Sciatic nerve (tissue), 2 donors: Measurements from ENCODE around the gene UBXN1. TPM values are rescaled to one million over a fixed set of nuclear protein-coding genes. Genes with fewer than 3 reads are reported as not detected.
"Not testable (repeated sequence)": the region's sequence is repeated elsewhere in the genome, so short reads cannot be mapped to it uniquely, and the experiment has no call there.

ENCODE experiments used
- ATAC-seq: fragments of 200-7000 bp; cut with Tn5 transposase; one replicate; pipeline ENCODE4 v1.9.1; 2020; ENCODE audit warnings: mild to moderate bottlenecking, moderate library complexity
- DNase-seq: peaks from one replicate; pipeline ENCODE4 v3.0.0-alpha.2; 2020; ENCODE audit warnings: low spot score
- intact Hi-C: fragments of 100-400 bp; cut with DNase I; formaldehyde crosslinking; loops from one replicate; pipeline ENCODE4 v1.14.2; 2022
- total RNA-seq: library from RNA; stranded (reverse); fragmentation: NEBNext Ultra II Directional; extraction: Animal tissue kit (Norgen Biotek cat#: 25700); gene quantifications from one replicate; pipeline ENCODE4 v1.2.1, GENCODE V29; 2021
- donor health status: DM: no; HTN: no; CAD: no.
- donor health status: DM: no; HTN: no; CAD: no.

The UBXN1 gene
- total RNA-seq, 1 donor from 2014 or later = 79.6 TPM

- DNase-seq, ATAC-seq, intact Hi-C loops: not testable (repeated sequence)
These were observed 28.6 kb downstream of the UBXN1 start for GRCh38 chr11:62650283-62650682.

- no peak for DNase-seq
- ATAC-seq = no peak
- intact Hi-C loops = no loop called here
These were observed 29.4 kb downstream of the UBXN1 start for GRCh38 chr11:62649486-62649885.

GRCh38 chr11:62648967-62649364 lies 29.9 kb downstream of the UBXN1 start:
- ATAC-seq (no peak), DNase-seq (no peak)
- intact Hi-C loops = no loop called here

GRCh38 chr11:62648185-62648966 lies 30.5 kb downstream of the UBXN1 start:
- intact Hi-C loops = no loop called here
- no peak for DNase-seq
- no peak for ATAC-seq

GRCh38 chr11:62647609-62648005 lies 31.3 kb downstream of the UBXN1 start:
- intact Hi-C loops = no loop called here
- no peak for ATAC-seq

GRCh38 chr11:62646825-62647608 lies 31.9 kb downstream of the UBXN1 start:
- DNase-seq (no peak), ATAC-seq (peak; percentile 2)
- intact Hi-C loops = no loop called here

More at GRCh38 chr11:62647609-62648005, 31.3 kb downstream of the UBXN1 start:
- no peak for DNase-seq

- ATAC-seq (peak; percentile 99), DNase-seq (peak; percentile 100)
- intact Hi-C loops = no loop called here
These were observed 32.7 kb downstream of the UBXN1 start, which contains the start of gene GANAB for GRCh38 chr11:62645946-62646824. Gene GANAB, minus strand, starts transcription at chr11:62646613. Its CDS starts 14 bp downstream, at chr11:62646599.

- ATAC-seq (no peak), DNase-seq (no peak)
- intact Hi-C loops = no loop called here
These were observed 33.3 kb downstream of the UBXN1 start for GRCh38 chr11:62645671-62645945.

- ATAC-seq (no peak), DNase-seq (no peak)
- intact Hi-C loops = no loop called here
These were observed 34.7 kb downstream of the UBXN1 start for GRCh38 chr11:62644220-62644619.

- DNase-seq (no peak), ATAC-seq (no peak)
- intact Hi-C loops = no loop called here
These were observed 46.4 kb downstream of the UBXN1 start for GRCh38 chr11:62632492-62632891.

- DNase-seq (no peak), ATAC-seq (no peak)
- intact Hi-C loops = no loop called here
These were observed 51.2 kb downstream of the UBXN1 start for GRCh38 chr11:62627713-62628112.

Other genes starting within 250 kb of the UBXN1 start
- gene AHNAK, start 132.3 kb downstream of the UBXN1 start, total RNA-seq = 2,773 TPM
- 811 TPM for gene EEF1G, start 105.2 kb downstream of the UBXN1 start, total RNA-seq
- gene TUT1, start 87.5 kb downstream of the UBXN1 start, total RNA-seq = 20.7 TPM
- gene MTA2, start 77.2 kb downstream of the UBXN1 start, total RNA-seq = 86.6 TPM
- gene EML3, start 66.3 kb downstream of the UBXN1 start, total RNA-seq = 113 TPM
- gene ROM1, start 65.8 kb downstream of the UBXN1 start, total RNA-seq = 15.2 TPM
- 38.7 TPM for gene B3GAT3, start 57.1 kb downstream of the UBXN1 start, total RNA-seq
- gene GANAB, start 32.5 kb downstream of the UBXN1 start, total RNA-seq = 219 TPM
- gene INTS5, start 25.8 kb downstream of the UBXN1 start, total RNA-seq = 12.3 TPM
- gene C11orf98, start 13.9 kb downstream of the UBXN1 start, total RNA-seq = 25.1 TPM
- 7.1 TPM for gene CSKMT, start 13.8 kb downstream of the UBXN1 start, total RNA-seq
- 7.1 TPM for gene UQCC3, start 7.4 kb downstream of the UBXN1 start, total RNA-seq
- 4.9 TPM for gene LBHD1, start 6.8 kb downstream of the UBXN1 start, total RNA-seq
- 28.4 TPM for gene LRRN4CL, start 10.5 kb upstream of the UBXN1 start, total RNA-seq
- 44.5 TPM for gene BSCL2, start 28.4 kb upstream of the UBXN1 start, total RNA-seq
- gene GNG3, start 28.6 kb upstream of the UBXN1 start, total RNA-seq = 1.4 TPM
- 51.2 TPM for gene HNRNPUL2, start 48.4 kb upstream of the UBXN1 start, total RNA-seq
- gene TTC9C, start 49.4 kb upstream of the UBXN1 start, total RNA-seq = 30.9 TPM
- 9.8 TPM for gene ZBTB3, start 75.1 kb upstream of the UBXN1 start, total RNA-seq
- gene POLR2G, start 82.5 kb upstream of the UBXN1 start, total RNA-seq = 48.1 TPM
- gene TAF6L, start 92.3 kb upstream of the UBXN1 start, total RNA-seq = 17.8 TPM
- 29.6 TPM for gene TMEM179B, start 108.3 kb upstream of the UBXN1 start, total RNA-seq
- 10.4 TPM for gene TMEM223, start 112.9 kb upstream of the UBXN1 start, total RNA-seq
- 81.8 TPM for gene NXF1, start 126.4 kb upstream of the UBXN1 start, total RNA-seq
- gene STX5, start 153.0 kb upstream of the UBXN1 start, total RNA-seq = 51.6 TPM
- not detected for gene TEX54, start 153.8 kb upstream of the UBXN1 start, total RNA-seq
- 34.5 TPM for gene WDR74, start 160.5 kb upstream of the UBXN1 start, total RNA-seq
- gene SLC3A2, start 201.8 kb upstream of the UBXN1 start, total RNA-seq = 102 TPM
- not detected for gene CHRM1, start 242.3 kb upstream of the UBXN1 start, total RNA-seq